Effector memory CD4-positive, alpha-beta T cell (primary cell): Measurements from ENCODE around the gene FANCI.
"Not testable (repeated sequence)": the region's sequence is repeated elsewhere in the genome, so short reads cannot be mapped to it uniquely, and the experiment has no call there.

ENCODE experiments used
- DNase-seq, 3 donors: peaks; one replicate each; pipeline ENCODE4 v3.0.0-alpha.2; 2020
- H3K27ac ChIP-seq: 2 replicates; pipeline ENCODE4 v1.7.0; 2013; ENCODE audit warnings: mild to moderate bottlenecking, low read length, moderate library complexity; ENCODE audit not compliant: insufficient read depth, poor library complexity, severe bottlenecking
- H3K27me3 ChIP-seq: replicated peaks from 2 replicates; pipeline ENCODE4 v1.7.0; 2013; ENCODE audit warnings: mild to moderate bottlenecking, low read length; ENCODE audit not compliant: insufficient read depth, control insufficient read depth, poor library complexity, severe bottlenecking
- H3K36me3 ChIP-seq: 2 replicates; pipeline ENCODE4 v1.7.0; 2013; ENCODE audit warnings: mild to moderate bottlenecking, low read length, moderate library complexity; ENCODE audit not compliant: control insufficient read depth, insufficient read depth
- H3K4me1 ChIP-seq: 2 replicates; pipeline ENCODE4 v1.7.0; 2013; ENCODE audit warnings: low read length, mild to moderate bottlenecking; ENCODE audit not compliant: control insufficient read depth, insufficient read depth, poor library complexity, severe bottlenecking
- H3K4me3 ChIP-seq: 2 replicates; pipeline ENCODE4 v1.7.0; 2013; ENCODE audit warnings: low read length, low read depth, mild to moderate bottlenecking; ENCODE audit not compliant: insufficient read depth, poor library complexity, severe bottlenecking
- H3K9me3 ChIP-seq: 2 replicates; pipeline ENCODE4 v1.7.0; 2013; ENCODE audit warnings: mild to moderate bottlenecking, low read length, moderate library complexity; ENCODE audit not compliant: control insufficient read depth

The FANCI gene

GRCh38 chr15:89244574-89244903, 760 bp downstream of the FANCI start:
- Histone ChIP-seq H3K27ac (peak overlapping the region; percentile 11), H3K4me3 (peak overlapping the region; percentile 74), H3K4me1 (peaks cover 12% of the 10 kb centered on the region), H3K36me3 (no peaks in the 10 kb centered on the region), H3K27me3 (no peaks in the 10 kb centered on the region), H3K9me3 (no peaks in the 10 kb centered on the region)
- no peak for DNase-seq

DNA sequence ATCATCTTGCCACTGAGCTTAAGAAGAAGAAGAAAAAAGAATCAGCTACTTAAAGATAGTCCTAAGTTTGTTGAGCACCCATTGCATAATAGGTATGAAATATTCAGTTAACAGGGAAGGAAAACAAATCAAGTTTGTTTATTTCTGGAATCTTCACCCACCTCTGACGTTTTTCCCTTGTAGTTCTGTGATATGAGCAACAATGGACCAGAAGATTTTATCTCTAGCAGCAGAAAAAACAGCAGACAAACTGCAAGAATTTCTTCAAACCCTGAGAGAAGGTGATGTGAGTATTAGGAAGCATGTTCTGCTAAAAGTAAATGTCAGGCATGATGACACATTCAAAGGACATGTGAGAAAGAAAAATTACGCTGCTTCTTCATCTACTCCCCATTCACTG, 3.7 kb downstream of the FANCI start:
- Histone ChIP-seq H3K36me3 (no peaks in the 10 kb centered on the region), H3K27me3 (no peaks in the 10 kb centered on the region), H3K4me3 (no peak overlapping the region), H3K27ac (no peak overlapping the region), H3K9me3 (no peaks in the 10 kb centered on the region), H3K4me1 (peaks cover 12% of the 10 kb centered on the region)
- DNase-seq, result no peak

DNA sequence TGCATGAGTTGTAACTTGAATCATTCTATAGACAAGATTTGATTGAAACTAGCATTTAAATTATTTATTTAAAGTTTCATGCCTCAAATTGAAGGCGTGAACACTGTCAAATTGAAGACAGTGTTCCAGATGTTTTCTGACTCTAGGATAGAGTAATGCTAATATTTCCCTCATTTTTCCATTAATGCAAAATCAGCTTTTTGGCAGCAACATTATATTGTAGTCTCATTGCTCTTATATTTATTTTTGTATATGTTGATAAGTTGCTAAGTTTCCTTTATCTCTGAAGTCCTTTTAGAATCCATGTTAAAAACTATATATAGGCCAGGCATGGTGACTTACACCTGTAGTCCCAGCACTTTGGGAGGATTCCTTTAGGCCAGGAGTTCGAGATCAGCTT, 4.8 kb downstream of the FANCI start:
- Histone ChIP-seq H3K4me3 (no peak overlapping the region), H3K27me3 (no peaks in the 10 kb centered on the region), H3K4me1 (peaks cover 7% of the 10 kb centered on the region), H3K27ac (no peak overlapping the region), H3K9me3 (no peaks in the 10 kb centered on the region), H3K36me3 (no peaks in the 10 kb centered on the region)
- no peak for DNase-seq

GRCh38 chr15:89250142-89250541, 6.4 kb downstream of the FANCI start:
- not testable (repeated sequence) for H3K36me3 ChIP-seq, H3K4me3 ChIP-seq, H3K27me3 ChIP-seq, H3K27ac ChIP-seq, H3K9me3 ChIP-seq, DNase-seq, H3K4me1 ChIP-seq

DNA sequence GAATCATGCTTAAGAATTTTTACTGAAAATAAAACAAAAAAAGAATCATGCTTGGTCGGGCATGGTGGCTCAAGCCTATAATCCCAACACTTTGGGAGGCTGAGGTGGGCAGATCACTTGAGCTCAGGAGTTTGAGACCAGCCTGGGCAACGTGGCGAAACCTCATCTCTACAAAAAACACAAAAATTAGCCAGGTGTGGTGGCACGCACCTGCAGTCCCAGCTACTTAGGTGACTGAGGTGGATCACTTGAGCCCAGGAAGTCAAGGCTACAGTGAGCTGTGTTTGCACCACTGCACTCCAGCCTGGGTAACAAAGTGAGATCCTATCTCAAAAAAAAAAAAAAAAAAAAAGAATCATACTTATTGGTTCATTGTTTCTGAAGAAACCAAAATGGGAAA, 33.5 kb downstream of the FANCI start:
- H3K9me3 ChIP-seq, H3K36me3 ChIP-seq, H3K27ac ChIP-seq, H3K4me3 ChIP-seq, H3K4me1 ChIP-seq, DNase-seq, H3K27me3 ChIP-seq: not testable (repeated sequence)

DNA sequence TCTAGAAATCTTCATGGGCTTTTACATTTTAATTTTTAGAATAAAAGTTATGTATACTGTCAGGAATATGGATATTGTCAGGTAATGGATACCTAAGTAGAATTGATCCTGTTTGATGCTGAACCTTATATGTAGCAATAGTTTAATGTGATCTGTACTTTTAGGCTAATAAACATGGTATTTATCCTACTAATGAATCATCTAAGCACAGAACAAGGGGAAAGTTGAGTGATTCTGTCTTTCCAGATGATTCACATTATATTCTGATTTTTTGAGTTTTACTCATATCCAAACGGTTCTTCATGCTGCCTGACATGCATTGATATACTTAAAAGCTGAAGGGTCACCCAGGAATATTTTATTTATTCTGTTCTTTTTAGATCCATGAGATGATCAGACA, 34.5 kb downstream of the FANCI start:
- Histone ChIP-seq H3K4me1 (no peaks in the 10 kb centered on the region), H3K9me3 (no peaks in the 10 kb centered on the region), H3K27me3 (no peaks in the 10 kb centered on the region), H3K27ac (no peak overlapping the region), H3K4me3 (no peak overlapping the region), H3K36me3 (no peaks in the 10 kb centered on the region)
- no peak for DNase-seq

DNA sequence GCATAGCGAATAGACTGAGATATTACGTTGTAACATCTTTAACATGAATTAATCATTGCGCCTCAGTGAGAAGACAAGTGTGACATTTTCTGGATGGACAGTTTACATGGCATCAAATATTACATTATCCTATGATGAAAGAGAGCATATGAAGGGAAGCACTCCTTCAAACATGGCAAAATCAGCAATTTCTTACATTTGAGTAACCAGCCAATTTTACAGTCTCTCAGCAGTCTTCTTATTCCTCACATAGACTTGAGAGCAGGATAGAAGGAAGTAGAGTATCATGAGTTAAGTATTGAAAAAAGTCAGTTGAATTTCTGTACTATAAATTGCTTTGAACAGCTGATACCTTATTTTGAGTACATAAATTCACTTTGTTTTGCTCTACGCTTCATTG, 38.9 kb downstream of the FANCI start:
- no peaks in the 10 kb centered on the region for H3K36me3 ChIP-seq
- H3K4me3 ChIP-seq, result no peak overlapping the region
- H3K9me3 ChIP-seq, result no peaks in the 10 kb centered on the region
- no peak overlapping the region for H3K27ac ChIP-seq
- H3K27me3 ChIP-seq, result no peaks in the 10 kb centered on the region
- DNase-seq, result no peak
- no peaks in the 10 kb centered on the region for H3K4me1 ChIP-seq

DNA sequence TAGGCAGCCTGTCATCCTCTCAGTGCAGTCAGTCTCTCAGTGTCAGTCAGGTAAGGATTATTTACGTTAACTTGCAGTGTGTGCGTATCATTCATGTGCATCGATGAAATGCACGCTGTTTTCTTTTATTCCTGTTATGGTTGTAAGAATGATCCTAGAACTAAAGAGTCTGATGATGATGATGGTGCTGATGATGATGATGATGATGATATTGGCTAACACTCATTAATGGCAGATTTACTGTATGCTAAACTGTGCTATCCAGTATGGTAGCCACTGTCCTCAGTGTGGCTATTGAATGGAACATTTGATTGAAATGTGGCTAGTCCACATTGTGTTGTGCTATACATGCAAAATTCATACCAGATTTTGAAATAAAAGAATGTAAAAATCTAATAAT, 39.4 kb downstream of the FANCI start:
- Histone ChIP-seq H3K36me3 (no peaks in the 10 kb centered on the region), H3K4me1 (no peaks in the 10 kb centered on the region), H3K4me3 (no peak overlapping the region), H3K27ac (no peak overlapping the region), H3K27me3 (no peaks in the 10 kb centered on the region), H3K9me3 (no peaks in the 10 kb centered on the region)
- no peak for DNase-seq

DNA sequence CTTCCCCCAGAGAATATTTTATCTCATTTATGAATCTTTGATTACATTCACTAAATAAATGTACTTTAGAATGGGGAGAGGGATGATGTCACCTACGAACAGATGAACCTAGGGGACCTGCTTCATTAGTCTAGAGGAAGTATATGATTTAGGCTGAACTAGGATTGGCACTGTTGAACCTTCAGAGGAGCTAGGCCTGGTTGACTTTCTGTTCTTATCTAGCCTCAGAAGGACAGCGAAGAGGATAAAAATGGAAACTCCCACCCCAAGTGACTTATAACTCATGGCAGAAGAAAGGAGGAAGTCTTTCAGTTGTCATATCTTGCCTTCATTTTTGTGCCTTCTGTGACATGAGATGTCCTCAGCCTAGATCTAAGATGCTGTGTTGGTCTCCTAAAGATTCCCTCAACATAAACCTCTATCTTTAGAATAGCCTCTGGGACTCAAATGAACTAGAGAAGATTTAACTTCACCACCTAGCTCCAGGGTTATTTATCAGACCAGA, 48.2 kb downstream of the FANCI start:
- H3K4me1 ChIP-seq, result no peaks in the 10 kb centered on the region
- no peaks in the 10 kb centered on the region for H3K9me3 ChIP-seq
- no peak for DNase-seq
- H3K27me3 ChIP-seq, result no peaks in the 10 kb centered on the region
- H3K36me3 ChIP-seq, result peaks cover 5% of the 10 kb centered on the region
- no peak overlapping the region for H3K4me3 ChIP-seq
- no peak overlapping the region for H3K27ac ChIP-seq

DNA sequence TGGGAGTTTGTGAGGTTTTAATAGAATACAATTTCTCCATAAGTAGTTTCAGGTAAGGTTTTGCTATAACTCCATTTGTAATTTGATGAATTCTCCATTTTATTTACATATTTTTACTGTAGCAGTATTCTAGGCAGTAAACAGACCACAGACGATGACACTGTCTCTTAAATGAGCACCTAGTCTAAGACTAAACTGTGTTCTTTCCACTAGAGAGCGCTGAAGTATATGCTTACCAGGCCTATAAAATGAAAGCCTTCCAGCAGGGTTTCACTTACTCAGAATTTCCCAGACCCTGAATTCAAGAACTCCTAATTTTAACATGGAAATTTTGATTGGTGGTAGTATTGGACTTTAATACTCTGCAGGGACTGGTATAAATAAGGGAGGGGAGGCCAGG, 49.2 kb downstream of the FANCI start:
- Histone ChIP-seq H3K36me3 (peaks cover 5% of the 10 kb centered on the region), H3K4me3 (no peak overlapping the region)

GRCh38 chr15:89299896-89300295, 56.1 kb downstream of the FANCI start:
- H3K27me3 ChIP-seq, result no peaks in the 10 kb centered on the region
- H3K4me1 ChIP-seq, result no peaks in the 10 kb centered on the region
- no peaks in the 10 kb centered on the region for H3K36me3 ChIP-seq
- H3K9me3 ChIP-seq, result no peaks in the 10 kb centered on the region
- H3K27ac ChIP-seq, result no peak overlapping the region
- no peak for DNase-seq
- no peak overlapping the region for H3K4me3 ChIP-seq

More for the DNA sequence above, 49.2 kb downstream of the FANCI start:
- Histone ChIP-seq H3K9me3 (no peaks in the 10 kb centered on the region), H3K27me3 (no peaks in the 10 kb centered on the region), H3K27ac (no peak overlapping the region), H3K4me1 (no peaks in the 10 kb centered on the region)
- no peak for DNase-seq
